HepG2 (cell line): ENCODE data around the gene NKD1. TPM values are rescaled to one million over a fixed set of nuclear protein-coding genes. Genes with fewer than 3 reads are reported as not detected.

ENCODE experiments used
- AFF4 ChIP-seq: sonication (generic); formaldehyde crosslinking; IDR thresholded peaks from 2 replicates; pipeline ENCODE4 v1.4.0; 2020; ENCODE audit warnings: missing genetic modification reagents
- AKAP8 ChIP-seq: sonication (generic); formaldehyde crosslinking; IDR thresholded peaks from 2 replicates; pipeline ENCODE4 v1.5.1; 2020; ENCODE audit warnings: mild to moderate bottlenecking, missing genetic modification reagents
- CEBPG ChIP-seq: IDR thresholded peaks from 2 replicates; pipeline ENCODE4 v1.6.1; 2016
- GLMP ChIP-seq: sonication (generic); formaldehyde crosslinking; IDR thresholded peaks from 2 replicates; pipeline ENCODE4 v1.9.0; 2021; ENCODE audit warnings: missing genetic modification reagents, mild to moderate bottlenecking, borderline replicate concordance
- GPN1 ChIP-seq: sonication (generic); formaldehyde crosslinking; IDR thresholded peaks from 2 replicates; pipeline ENCODE4 v1.5.1; 2020; ENCODE audit warnings: missing genetic modification reagents, borderline replicate concordance
- HNRNPK ChIP-seq: fragments of 200-400 bp; formaldehyde crosslinking; IDR thresholded peaks from 2 replicates; pipeline ENCODE4 v1.6.1; 2018; ENCODE audit warnings: low read length, low read depth, moderate library complexity, mild to moderate bottlenecking; ENCODE audit not compliant: poor library complexity, severe bottlenecking
- MBNL3 ChIP-seq: fragments of 250-450 bp; sonication (Bioruptor Pico); conservative IDR thresholded peaks from 2 replicates; pipeline ENCODE4 v1.8.0; 2022; ENCODE audit warnings: mild to moderate bottlenecking, inconsistent platforms
- PITX1 ChIP-seq: sonication (generic); formaldehyde crosslinking; IDR thresholded peaks from 2 replicates; pipeline ENCODE4 v1.5.1; 2020; ENCODE audit warnings: mild to moderate bottlenecking, missing genetic modification reagents
- PRMT3 ChIP-seq: sonication (generic); formaldehyde crosslinking; IDR thresholded peaks from 2 replicates; pipeline ENCODE4 v1.8.1; 2022; ENCODE audit warnings: low read depth, mild to moderate bottlenecking, moderate library complexity, missing genetic modification reagents, borderline replicate concordance
- PRPF4 ChIP-seq: fragments of 200-400 bp; formaldehyde crosslinking; IDR thresholded peaks from 2 replicates; pipeline ENCODE4 v1.6.1; 2016; ENCODE audit warnings: low read length, low read depth; ENCODE audit not compliant: poor library complexity, severe bottlenecking
- SP5 ChIP-seq: IDR thresholded peaks from 2 replicates; pipeline ENCODE4 v1.6.1; 2016; ENCODE audit warnings: low read depth, borderline replicate concordance
- XRCC5 ChIP-seq: fragments of 200-400 bp; formaldehyde crosslinking; optimal IDR thresholded peaks from 2 replicates; pipeline ENCODE3; 2017; ENCODE audit warnings: mild to moderate bottlenecking, low read length
- ZFYVE20 ChIP-seq: sonication (generic); formaldehyde crosslinking; IDR thresholded peaks from 2 replicates; pipeline ENCODE4 v1.8.0; 2023; ENCODE audit warnings: low read depth, mild to moderate bottlenecking, moderate library complexity, missing genetic modification reagents, borderline replicate concordance
- ZNF512B ChIP-seq: sonication (generic); formaldehyde crosslinking; IDR thresholded peaks from 2 replicates; pipeline ENCODE4 v1.5.1; 2020; ENCODE audit warnings: missing genetic modification reagents, mild to moderate bottlenecking, borderline replicate concordance
- ZNF670 ChIP-seq: sonication (generic); formaldehyde crosslinking; IDR thresholded peaks from 2 replicates; pipeline ENCODE4 v1.8.0; 2022; ENCODE audit warnings: mild to moderate bottlenecking, missing genetic modification reagents, borderline replicate concordance
- ZNF773 ChIP-seq: sonication (generic); formaldehyde crosslinking; IDR thresholded peaks from 2 replicates; pipeline ENCODE4 v1.4.0; 2020; ENCODE audit warnings: missing genetic modification reagents, borderline replicate concordance
- polyA plus RNA-seq, 8 experiments: library from polyadenylated mRNA; depleted of rRNA in 3 of 8; stranded (reverse) in 7 of 8; unstranded in 1 of 8; fragments of >200 nt; fragmentation: Illumina TruSeq in 4 of 8; extraction: Trizol in 4 of 8; gene quantifications; 2 replicates each; pipeline versions ENCODE4 v1.2.1 to v1.2.3, GENCODE V29; 2011 to 2016; ENCODE audit warnings: low read depth in 4 of 8, missing spikeins in 1 of 8, mixed read lengths in 1 of 8; ENCODE audit not compliant: insufficient read depth in 1 of 8
- total RNA-seq, 5 experiments: library from RNA; depleted of rRNA; stranded (reverse); fragments of >200 nt; fragmentation: Illumina TruSeq; extraction: Trizol; gene quantifications; 2 replicates each; pipeline ENCODE4 v1.2.3, GENCODE V29; 2016; ENCODE audit warnings: low read depth in 1 of 5
- TF ChIP-seq, protein P1 (sequence below): sonication (generic); formaldehyde crosslinking; IDR thresholded peaks from 2 replicates; pipeline ENCODE4 v1.8.0; 2022; ENCODE audit warnings: missing genetic modification reagents, low read depth, mild to moderate bottlenecking, borderline replicate concordance
- TF ChIP-seq, protein P2 (sequence below): sonication (generic); formaldehyde crosslinking; IDR thresholded peaks from 2 replicates; pipeline ENCODE4 v1.4.0; 2020; ENCODE audit warnings: mild to moderate bottlenecking, missing genetic modification reagents

NKD1 gene
- total and polyA plus RNA-seq, 2 of the 13 experiments (the other 11 are each of a cell fraction or from before 2014, with no cell fraction given), result 70.4 to 121 TPM

- TF ChIP-seq, protein P1, sequence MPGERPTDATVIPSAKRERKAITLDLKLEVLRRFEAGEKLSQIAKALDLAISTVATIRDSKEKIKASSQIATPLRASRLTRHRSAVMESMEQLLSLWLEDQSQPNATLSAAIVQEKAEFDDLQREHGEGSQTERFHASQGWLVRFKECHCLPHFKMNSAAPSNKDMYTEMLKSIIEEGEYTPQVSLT (CRISPR knock-in tag), result no peak
- TF ChIP-seq HNRNPK (no peak), PRPF4 (no peak), AFF4 (CRISPR knock-in tag) (no peak), ZNF773 (CRISPR knock-in tag) (no peak), CEBPG (CRISPR knock-in tag) (no peak), GPN1 (no peak), PITX1 (no peak), GLMP (CRISPR knock-in tag) (no peak), AKAP8 (CRISPR knock-in tag) (peak; percentile 37; the same call in 1 of the 2 replicates), MBNL3 (CRISPR knock-in tag) (no peak), ZFYVE20 (CRISPR knock-in tag) (no peak), XRCC5 (no peak), ZNF512B (no peak), SP5 (no peak), PRMT3 (no peak), ZNF670 (CRISPR knock-in tag) (no peak)
- TF ChIP-seq, protein P2, sequence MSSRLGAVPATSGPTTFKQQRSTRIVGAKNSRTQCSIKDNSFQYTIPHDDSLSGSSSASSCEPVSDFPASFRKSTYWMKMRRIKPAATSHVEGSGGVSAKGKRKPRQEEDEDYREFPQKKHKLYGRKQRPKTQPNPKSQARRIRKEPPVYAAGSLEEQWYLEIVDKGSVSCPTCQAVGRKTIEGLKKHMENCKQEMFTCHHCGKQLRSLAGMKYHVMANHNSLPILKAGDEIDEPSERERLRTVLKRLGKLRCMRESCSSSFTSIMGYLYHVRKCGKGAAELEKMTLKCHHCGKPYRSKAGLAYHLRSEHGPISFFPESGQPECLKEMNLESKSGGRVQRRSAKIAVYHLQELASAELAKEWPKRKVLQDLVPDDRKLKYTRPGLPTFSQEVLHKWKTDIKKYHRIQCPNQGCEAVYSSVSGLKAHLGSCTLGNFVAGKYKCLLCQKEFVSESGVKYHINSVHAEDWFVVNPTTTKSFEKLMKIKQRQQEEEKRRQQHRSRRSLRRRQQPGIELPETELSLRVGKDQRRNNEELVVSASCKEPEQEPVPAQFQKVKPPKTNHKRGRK, result no peak
These were observed 59.9 kb downstream of the NKD1 start (continued) for GRCh38 chr16:50607970-50608557.
